HG03442 (cell line): Measurements from ENCODE around the gene DPPA5.
"Not testable (repeated sequence)": the region's sequence is repeated elsewhere in the genome, so short reads cannot be mapped to it uniquely, and the experiment has no call there.

Experiments
- ATAC-seq: cut with Tn5 transposase; IDR thresholded peaks from one replicate; pipeline ENCODE4 v1.9.1; 2021; ENCODE audit warnings: mild to moderate bottlenecking, moderate library complexity; ENCODE audit not compliant: unreplicated experiment

DPPA5 gene

GRCh38 chr6:73303773-73304172 lies 50.3 kb downstream of the DPPA5 start:
- ATAC-seq = not testable (repeated sequence)
